HT1080 (cell line): ENCODE measurements around the gene NUS1. TPM values are rescaled to one million over a fixed set of nuclear protein-coding genes. Genes with fewer than 3 reads are reported as not detected.
"Not testable (repeated sequence)": the region's sequence is repeated elsewhere in the genome, so short reads cannot be mapped to it uniquely, and the experiment has no call there.

Source experiments
- DNase-seq: peaks from one replicate; pipeline ENCODE4 v3.0.0-alpha.2; 2015; ENCODE audit warnings: low read depth
- total RNA-seq: library from RNA; depleted of rRNA; stranded (reverse); fragments of >200 nt; shearing (Covaris generic); gene quantifications from 2 replicates; pipeline ENCODE4 v1.2.3, GENCODE V29; 2014; rRNA removed

The NUS1 gene
- total RNA-seq, 1 experiment from 2014 or later = 15.8 TPM

- not testable (repeated sequence) for DNase-seq
Measured at GRCh38 chr6:117706936-117707509, 31.8 kb downstream of the NUS1 start.

- DNase-seq = no peak
Measured at GRCh38 chr6:117711369-117711768, 36.1 kb downstream of the NUS1 start.

- no peak for DNase-seq
Measured at GRCh38 chr6:117718895-117719294, 43.6 kb downstream of the NUS1 start.

- DNase-seq = not testable (repeated sequence)
Measured at GRCh38 chr6:117721520-117721919, 46.3 kb downstream of the NUS1 start.

GRCh38 chr6:117728626-117729025 lies 53.4 kb downstream of the NUS1 start:
- no peak for DNase-seq

- no peak for DNase-seq
Measured at GRCh38 chr6:117729613-117730012, 54.3 kb downstream of the NUS1 start.

GRCh38 chr6:117733341-117733740 lies 58.1 kb downstream of the NUS1 start:
- DNase-seq = peak; percentile 37

- DNase-seq = no peak
Measured at GRCh38 chr6:117739869-117740268, 64.6 kb downstream of the NUS1 start.

- no peak for DNase-seq
Measured at GRCh38 chr6:117740605-117741004, 65.3 kb downstream of the NUS1 start.

- DNase-seq = not testable (repeated sequence)
Measured at GRCh38 chr6:117750675-117751074, 75.4 kb downstream of the NUS1 start.

Other genes starting within 250 kb of the NUS1 start
- 0.06 TPM in 1 of 2 replicates, not detected in the other for gene ROS1, start 249.5 kb upstream of the NUS1 start, total RNA-seq
- 29.5 and 30.7 TPM in 2 replicates for gene DCBLD1, start 192.8 kb upstream of the NUS1 start, total RNA-seq
- 16.7 and 19.0 TPM in 2 replicates for gene GOPC, start 73.0 kb upstream of the NUS1 start, total RNA-seq
- 0.05 and 0.07 TPM in 2 replicates for gene SLC35F1, start 231.8 kb downstream of the NUS1 start, total RNA-seq